ENCODE results near the gene ARHGAP6. TPM values are rescaled to one million over a fixed set of nuclear protein-coding genes. Genes with fewer than 3 reads are reported as not detected.

ARHGAP6 gene
- total RNA-seq, 1 experiment from 2014 or later: 0.07 TPM

- Histone ChIP-seq H3K9me3 (ENCODE audit: control insufficient read depth, low read depth, low read length) (no peaks in the 10 kb centered on the region), H3K79me2 (ENCODE audit: insufficient read depth, low read length) (no peaks in the 10 kb centered on the region), H3K4ac (ENCODE audit: low read depth, low read length) (no peak overlapping the region), H2BK20ac (ENCODE audit: low read depth, low read length, poor library complexity, severe bottlenecking) (no peak overlapping the region), H2BK12ac (ENCODE audit: insufficient read length, low read depth, low read length) (no peak overlapping the region), H4K5ac (ENCODE audit: insufficient read length, low read depth, low read length) (no peak overlapping the region), H4K20me1 (ENCODE audit: control insufficient read depth, insufficient read depth, insufficient read length) (no peaks in the 10 kb centered on the region), H2BK15ac (ENCODE audit: low read depth, low read length) (no peak overlapping the region), H3K23me2 (ENCODE audit: insufficient read length, low read depth, low read length, poor library complexity, severe bottlenecking) (no peaks in the 10 kb centered on the region), H3K18ac (ENCODE audit: insufficient read length, low read depth, low read length) (no peak overlapping the region), H3K4me1 (ENCODE audit: insufficient read depth, low read length) (no peaks in the 10 kb centered on the region), H3K23ac (ENCODE audit: insufficient read length, low read depth, low read length) (no peak overlapping the region), H3K27ac (ENCODE audit: insufficient read length, low read depth, low read length) (no peak overlapping the region), H2BK5ac (ENCODE audit: insufficient read length, low read length) (no peak overlapping the region), H2AFZ (ENCODE audit: low read length) (no peak overlapping the region), H3K14ac (ENCODE audit: insufficient read depth, low read length) (no peak overlapping the region), H4K91ac (ENCODE audit: insufficient read length, low read depth, low read length) (no peak overlapping the region), H4K8ac (replicated peaks; ENCODE audit: insufficient read length, low read depth, low read length) (no peak overlapping the region), H3K27me3 (ENCODE audit: insufficient read depth, low read length) (no peaks in the 10 kb centered on the region), H2BK120ac (ENCODE audit: low read depth, low read length, poor library complexity, severe bottlenecking) (no peak overlapping the region), H3K4me2 (ENCODE audit: insufficient read depth, insufficient read length, low read length) (no peak overlapping the region), H3T11ph (ENCODE audit: low read length) (no peak overlapping the region), H3K56ac (ENCODE audit: insufficient read length, low read depth, low read length) (no peak overlapping the region), H3K79me1 (ENCODE audit: insufficient read depth, low read depth, low read length, poor library complexity, severe bottlenecking) (no peaks in the 10 kb centered on the region), H2AK5ac (ENCODE audit: insufficient read length, low read length) (no peak overlapping the region), H3K9ac (ENCODE audit: extremely low read depth, insufficient read length, low read length) (no peak overlapping the region)
- Mint-ChIP-seq H3K27me3 (ENCODE audit: low read depth) (peaks cover 2% of the 10 kb centered on the region; the same call in 1 of the 2 replicates), H3K36me3 (ENCODE audit: insufficient read depth in 1 of 3, low read depth in 3 of 3) (no peaks in the 10 kb centered on the region), H3K4me3 (no peak overlapping the region), H3K4me1 (no peaks in the 10 kb centered on the region), H3K27ac (no peak overlapping the region), H3K9me3 (peaks cover 61 to 62% of the 10 kb centered on the region in 2 experiments)
- no CpG with 5 or more reads among the region's 1 CpG for WGBS (ENCODE audit: extremely low coverage, insufficient read length, low lambda C conversion rate)
- DNase-seq: no peak
- TF ChIP-seq CTCF (conservative IDR thresholded peaks at IDR 0.05): no peak
Observed at GRCh38 chrX:11464380-11464779, 201.3 kb downstream of the ARHGAP6 start.

Data from H9 (cell line).